ENCODE measurements around the gene TRIB2.

DNA sequence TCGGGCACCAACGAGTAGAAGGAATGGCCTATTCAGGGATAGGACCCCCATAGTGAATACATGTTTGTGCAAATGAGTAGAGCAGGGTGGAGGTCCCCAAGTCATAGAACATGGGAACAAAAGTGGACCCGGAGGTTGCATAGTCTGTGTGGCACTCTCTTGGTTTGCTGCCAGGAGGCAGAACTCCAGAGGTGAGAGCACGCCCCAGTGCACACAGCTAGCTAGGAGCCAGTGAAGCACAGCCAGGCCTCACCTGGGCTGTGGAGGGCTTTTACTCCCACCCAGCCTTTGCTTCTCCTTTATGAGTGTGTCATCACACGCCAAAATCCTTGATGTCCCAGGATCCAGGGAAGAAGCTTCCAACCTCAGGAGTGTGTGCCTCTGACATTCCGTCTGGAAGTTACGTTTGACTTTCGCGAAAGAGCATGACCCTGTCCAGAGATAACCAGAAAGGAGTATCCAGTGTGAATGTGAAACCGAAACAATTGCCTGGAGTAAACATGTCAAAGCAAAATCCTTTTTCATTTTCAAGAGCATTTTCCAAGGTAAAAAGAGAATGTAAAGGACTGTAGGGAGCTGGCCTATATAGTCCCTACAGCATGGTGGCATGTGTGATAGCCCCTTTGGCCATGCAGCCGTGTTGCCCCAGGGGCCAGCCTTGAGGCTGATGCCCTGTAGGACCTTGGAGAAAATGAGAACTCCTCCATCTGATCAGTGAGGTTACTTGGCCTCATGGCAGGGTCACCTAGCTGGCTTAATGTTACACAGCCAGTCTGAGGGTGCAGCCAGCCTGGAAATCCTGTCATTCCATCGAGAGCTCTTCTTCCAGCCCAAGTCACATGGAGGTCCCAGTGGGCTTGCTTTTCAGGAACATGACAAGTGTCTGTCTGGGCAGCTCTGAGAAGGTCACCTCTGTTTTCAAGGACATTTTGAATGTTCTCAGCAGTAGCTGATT, 8.8 kb downstream of the TRIB2 start:
- TF ChIP-seq RAD21 (IDR thresholded peaks at IDR 0.05) (peak in 1 of 2 donors; percentile 25), CTCF (IDR thresholded peaks at IDR 0.05; ENCODE audit: low read depth, low read length, missing input control) (no peak), YY1 (IDR thresholded peaks at IDR 0.05) (peak; percentile 32), MAX (IDR thresholded peaks at IDR 0.05) (peak; percentile 42), ATF3 (IDR thresholded peaks at IDR 0.05) (no peak), ZBTB33 (IDR thresholded peaks at IDR 0.05) (peak; percentile 43), EGR1 (IDR thresholded peaks at IDR 0.05; ENCODE audit: low read depth in 2 of 2) (no peak), REST (IDR thresholded peaks at IDR 0.05) (no peak), SP1 (IDR thresholded peaks at IDR 0.05) (peak; percentile 77)

Data from liver (tissue), 3 donors.